ENCODE data around the gene HIPK3.

DNA sequence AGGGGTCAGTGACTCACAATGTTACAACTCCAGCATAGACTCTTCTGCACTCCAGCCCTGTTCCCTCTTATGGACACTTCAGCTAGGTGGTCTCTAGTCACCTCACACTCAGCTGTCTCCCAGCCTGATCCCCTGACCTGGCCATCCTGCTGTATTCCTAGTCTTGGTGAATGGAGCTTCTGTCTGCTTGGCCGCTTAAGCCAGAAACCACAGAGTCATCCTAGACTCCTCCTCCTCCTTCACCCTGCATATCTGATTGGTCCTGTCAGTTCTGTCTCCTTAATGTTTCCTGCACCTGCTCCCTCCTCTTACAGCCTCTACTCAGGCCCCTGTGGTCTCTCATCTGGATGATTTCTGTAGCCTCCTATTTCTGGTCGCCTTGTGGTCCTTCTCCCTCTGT is 144.9 kb downstream of the HIPK3 start:
- TF ChIP-seq ZNF777 (tag by site-specific recombination; IDR thresholded peaks at IDR 0.05; ENCODE audit: borderline replicate concordance): no peak
- TF ChIP-seq, protein P1, sequence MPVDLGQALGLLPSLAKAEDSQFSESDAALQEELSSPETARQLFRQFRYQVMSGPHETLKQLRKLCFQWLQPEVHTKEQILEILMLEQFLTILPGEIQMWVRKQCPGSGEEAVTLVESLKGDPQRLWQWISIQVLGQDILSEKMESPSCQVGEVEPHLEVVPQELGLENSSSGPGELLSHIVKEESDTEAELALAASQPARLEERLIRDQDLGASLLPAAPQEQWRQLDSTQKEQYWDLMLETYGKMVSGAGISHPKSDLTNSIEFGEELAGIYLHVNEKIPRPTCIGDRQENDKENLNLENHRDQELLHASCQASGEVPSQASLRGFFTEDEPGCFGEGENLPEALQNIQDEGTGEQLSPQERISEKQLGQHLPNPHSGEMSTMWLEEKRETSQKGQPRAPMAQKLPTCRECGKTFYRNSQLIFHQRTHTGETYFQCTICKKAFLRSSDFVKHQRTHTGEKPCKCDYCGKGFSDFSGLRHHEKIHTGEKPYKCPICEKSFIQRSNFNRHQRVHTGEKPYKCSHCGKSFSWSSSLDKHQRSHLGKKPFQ (tag by site-specific recombination; IDR thresholded peaks at IDR 0.05): no peak
